A549 (cell line): ENCODE results near the gene SFXN3. TPM values are rescaled to one million over a fixed set of nuclear protein-coding genes. Genes with fewer than 3 reads are reported as not detected.
A peak's percentile ranks its signal among the peaks of the same experiment; 100 is the strongest.

ENCODE experiments used
- ATAC-seq, 2 experiments: fragments of 200-7000 bp in 1 of 2; fragments of >200 bp in 1 of 2; cut with Nextera tagmentation in 1 of 2; cut with Tn5 transposase in 1 of 2; 3 replicates each; pipeline versions ENCODE4 v1.8.0 to v1.9.1; 2018 to 2020; ENCODE audit warnings: mild to moderate bottlenecking in 1 of 2, moderate library complexity in 1 of 2
- CTCF ChIA-PET: fragments of 300-600 bp; sonication (Branson Sonifier 250); formaldehyde crosslinking; extraction: SDS; loops from one replicate; lab custom pipeline; 2021; ENCODE audit warnings: antibody characterized with exemption, inconsistent platforms; lab: Yijun Ruan, JAX
- POLR2A ChIA-PET: fragments of 350-600 bp; formaldehyde crosslinking; extraction: SDS; loops from one replicate; lab custom pipeline; 2021; ENCODE audit warnings: antibody characterized with exemption, inconsistent platforms; lab: Yijun Ruan, JAX
- DNase-seq, 2 experiments: peaks; one replicate each; pipeline versions ENCODE4 v3.0.0 to v3.0.0-alpha.2; 2011 to 2016; ENCODE audit warnings: low read depth in 1 of 2, low spot score in 1 of 2
- FAIRE-seq: peaks from 2 replicates; lab custom pipeline; 2011; peaks lifted over from hg19 to GRCh38; lab: Jason Lieb, UNC
- H3K27ac ChIP-seq, 2 experiments: fragments of >200 bp; sonication (Bioruptor Twin); formaldehyde crosslinking; 3 replicates each; pipeline ENCODE4 v1.5.1; 2016 to 2017
- H3K4me1 ChIP-seq: fragments of >200 bp; sonication (Bioruptor Twin); formaldehyde crosslinking; 3 replicates; pipeline ENCODE4 v1.6.1; 2016
- H3K4me2 ChIP-seq: fragments of >200 bp; sonication (Bioruptor Twin); formaldehyde crosslinking; 3 replicates; pipeline ENCODE4 v1.6.1; 2016
- H3K4me3 ChIP-seq: fragments of >200 bp; sonication (Bioruptor Twin); formaldehyde crosslinking; 3 replicates; pipeline ENCODE4 v1.5.1; 2016
- H3K9me3 ChIP-seq: fragments of >200 bp; sonication (Bioruptor Twin); formaldehyde crosslinking; 3 replicates; pipeline ENCODE4 v1.6.1; 2016
- BCL3 ChIP-seq: fragments of >200 bp; sonication (Bioruptor Twin); formaldehyde crosslinking; IDR thresholded peaks from 3 replicates; pipeline ENCODE4 v1.6.1; 2016
- BHLHE40 ChIP-seq: IDR thresholded peaks from 2 replicates; pipeline ENCODE4 v1.6.1; 2012; ENCODE audit warnings: low read depth, low read length, inconsistent platforms
- CTCF ChIP-seq: fragments of >200 bp; sonication (Bioruptor Twin); formaldehyde crosslinking; IDR thresholded peaks from 3 replicates; pipeline ENCODE4 v1.5.1; 2016
- E2F6 ChIP-seq: IDR thresholded peaks from 2 replicates; pipeline ENCODE4 v1.6.1; 2012; ENCODE audit warnings: low read depth, borderline replicate concordance
- ELK1 ChIP-seq: fragments of 150-350 bp; IDR thresholded peaks from 2 replicates; pipeline ENCODE4 v1.6.1; 2014; ENCODE audit warnings: low read depth, mild to moderate bottlenecking, low read length
- EP300 ChIP-seq, 2 experiments: fragments of >200 bp; sonication (Bioruptor Twin); formaldehyde crosslinking; IDR thresholded peaks; 2 replicates in 1 of 2; 3 replicates in 1 of 2; pipeline ENCODE4 v1.6.1; 2016 to 2017
- ESRRA ChIP-seq: fragments of 150-350 bp; IDR thresholded peaks from 2 replicates; pipeline ENCODE4 v1.6.1; 2014; ENCODE audit warnings: mild to moderate bottlenecking, low read length, borderline replicate concordance
- FOSB ChIP-seq: fragments of 250-450 bp; sonication (Bioruptor Pico); IDR thresholded peaks from 2 replicates; pipeline ENCODE4 v1.5.0; 2020; ENCODE audit warnings: mild to moderate bottlenecking, moderate library complexity
- FOXS1 ChIP-seq: fragments of 250-450 bp; sonication (Bioruptor Pico); IDR thresholded peaks from 2 replicates; pipeline ENCODE4 v1.5.0; 2020; ENCODE audit warnings: mild to moderate bottlenecking, moderate library complexity
- HES2 ChIP-seq: fragments of >200 bp; sonication (Bioruptor Twin); formaldehyde crosslinking; IDR thresholded peaks from 2 replicates; pipeline ENCODE4 v1.6.1; 2016
- HMGXB4 ChIP-seq: fragments of 250-450 bp; sonication (Bioruptor Pico); IDR thresholded peaks from 2 replicates; pipeline ENCODE4 v1.5.0; 2021; ENCODE audit warnings: mild to moderate bottlenecking, moderate library complexity, borderline replicate concordance
- JUN ChIP-seq, 2 experiments: fragments of >200 bp; sonication (Bioruptor Twin); formaldehyde crosslinking; IDR thresholded peaks; 2 replicates in 1 of 2; 3 replicates in 1 of 2; pipeline ENCODE4 v1.6.1; 2016 to 2017
- MAX ChIP-seq: IDR thresholded peaks from 2 replicates; pipeline ENCODE4 v1.6.1; 2012
- NFE2L2 ChIP-seq: fragments of 150-350 bp; conservative IDR thresholded peaks from 2 replicates; pipeline ENCODE4 v1.6.1; 2014; ENCODE audit warnings: low read length
- POLR2A ChIP-seq: IDR thresholded peaks from 2 replicates; pipeline ENCODE4 v1.6.1; 2012; ENCODE audit warnings: mild to moderate bottlenecking, low read length
- RAD21 ChIP-seq, 2 experiments: fragments of >200 bp in 1 of 2; sonication (Bioruptor Twin) in 1 of 2; formaldehyde crosslinking in 1 of 2; IDR thresholded peaks in 1 of 2; conservative IDR thresholded peaks in 1 of 2; 2 replicates in 1 of 2; 3 replicates in 1 of 2; pipeline ENCODE4 v1.6.1; 2012 to 2018; ENCODE audit warnings: inconsistent platforms in 1 of 2
- SMC3 ChIP-seq: fragments of >200 bp; sonication (Bioruptor Twin); formaldehyde crosslinking; IDR thresholded peaks from 3 replicates; pipeline ENCODE4 v1.6.1; 2018; ENCODE audit warnings: inconsistent platforms
- SREBF2 ChIP-seq: fragments of 450-650 bp; IDR thresholded peaks from 2 replicates; pipeline ENCODE4 v1.6.1; 2014; ENCODE audit warnings: mild to moderate bottlenecking, moderate library complexity
- TP53 ChIP-seq: fragments of 250-450 bp; sonication (Bioruptor Pico); IDR thresholded peaks from 2 replicates; pipeline ENCODE4 v1.5.0; 2021; ENCODE audit warnings: mild to moderate bottlenecking, moderate library complexity
- ZFP36 ChIP-seq: fragments of 450-650 bp; IDR thresholded peaks from 2 replicates; pipeline ENCODE4 v1.6.1; 2014; ENCODE audit warnings: borderline replicate concordance; ENCODE audit not compliant: partially characterized antibody
- ZNF302 ChIP-seq: fragments of 250-450 bp; sonication (Bioruptor Pico); IDR thresholded peaks from 2 replicates; pipeline ENCODE4 v1.9.0; 2021; ENCODE audit warnings: inconsistent platforms, mild to moderate bottlenecking, moderate library complexity
- ZSCAN20 ChIP-seq: fragments of 250-450 bp; sonication (Bioruptor Pico); IDR thresholded peaks from 2 replicates; pipeline ENCODE4 v1.8.0; 2022; ENCODE audit warnings: mild to moderate bottlenecking, moderate library complexity
- WGBS: methylation state at CpG from one replicate; pipeline ENCODE4 v1.1.6; 2017; ENCODE audit errors: missing lambda C conversion rate; 5-methylcytosine and 5-hydroxymethylcytosine counted together
- polyA plus RNA-seq, 4 experiments: library from polyadenylated mRNA; depleted of rRNA in 3 of 4; stranded (reverse); fragments of >200 nt; fragmentation: RNase III in 1 of 4; extraction: RNeasy Plus Mini Kit Qiagen cat#74134 plus additional on column Dnase treatment in 1 of 4; gene quantifications; 2 replicates in 3 of 4; 3 replicates in 1 of 4; pipeline ENCODE4 v1.2.3, GENCODE V29; 2011 to 2017
- TF ChIP-seq, protein P1 (sequence below): fragments of 250-450 bp; sonication (Bioruptor Pico); IDR thresholded peaks from 2 replicates; pipeline ENCODE4 v1.5.0; 2020; ENCODE audit warnings: low read depth, mild to moderate bottlenecking, moderate library complexity
- TF ChIP-seq, protein P2 (sequence below): fragments of 450-650 bp; IDR thresholded peaks from 2 replicates; pipeline ENCODE4 v1.6.1; 2014; ENCODE audit warnings: antibody characterized with exemption
- TF ChIP-seq, protein P3 (sequence below): fragments of 200-600 bp; sonication (generic); IDR thresholded peaks from 2 replicates; pipeline ENCODE4 v1.6.1; 2016; ENCODE audit warnings: antibody characterized with exemption, mild to moderate bottlenecking, moderate library complexity

Gene SFXN3
- polyA plus RNA-seq, 2 of the 4 experiments (the other 2 are of a cell fraction), result 26.3 to 33.7 TPM

GRCh38 chr10:101066146-101066895 lies 35.3 kb downstream of the SFXN3 start:
- peak overlapping the region; percentile 57 for H3K4me3 ChIP-seq
- no peaks in the 10 kb centered on the region for H3K9me3 ChIP-seq
- peaks cover 32% of the 10 kb centered on the region for H3K4me1 ChIP-seq
- peak overlapping the region; percentile 87 to 91 for H3K27ac ChIP-seq
- CTCF ChIA-PET, result interaction anchor here (1.0 to 65.1 kb wide), 8 partner anchors 11 to 75 kb away, joined by 3 to 2364 read pairs (median 7); partner anchors contain the start of genes KAZALD1, PDZD7 and SFXN3
- WGBS, result under 1% methylated on average over 22 of the region's 49 CpGs
- H3K4me2 ChIP-seq, result peak overlapping the region; percentile 84
- POLR2A ChIA-PET, result interaction anchor here (1.3 to 2.1 kb wide), 3 partner anchors 16 to 35 kb away, joined by 6 to 17 read pairs (median 6); partner anchors contain the start of genes PDZD7 and SFXN3
- DNase-seq (peak; percentile 88 to 96), ATAC-seq (peak; percentile 77 to 84), FAIRE-seq (no peak)
- TF ChIP-seq EP300 (IDR thresholded peaks at IDR 0.05) (no peak), BCL3 (0 out of 3 replicates have a peak, but pooled peaks have one; percentile 1), HES2 (no peak), SMC3 (peak; percentile 74), FOSB (CRISPR knock-in tag) (no peak), ESRRA (peak; percentile 67; the same call in 1 of the 2 replicates), ZNF302 (CRISPR knock-in tag) (no peak), E2F6 (peak; percentile 39; the same call in 1 of the 2 replicates), ELK1 (no peak), POLR2A (peak; percentile 40), ZFP36 (no peak), MAX (peak; percentile 89), ZSCAN20 (CRISPR knock-in tag) (no peak), RAD21 (conservative IDR thresholded peaks at IDR 0.05 in 1 of 2, IDR thresholded peaks at IDR 0.05 in 1 of 2) (peak; percentile 30 to 53), FOXS1 (CRISPR knock-in tag) (no peak), TP53 (no peak), JUN (IDR thresholded peaks at IDR 0.05) (peak in 1 of 2 experiments; percentile 61; a peak in 2 of 5 replicates), HMGXB4 (CRISPR knock-in tag) (no peak), NFE2L2 (no peak), CTCF (peak; percentile 59), SREBF2 (no peak), BHLHE40 (no peak)
- TF ChIP-seq, protein P1, sequence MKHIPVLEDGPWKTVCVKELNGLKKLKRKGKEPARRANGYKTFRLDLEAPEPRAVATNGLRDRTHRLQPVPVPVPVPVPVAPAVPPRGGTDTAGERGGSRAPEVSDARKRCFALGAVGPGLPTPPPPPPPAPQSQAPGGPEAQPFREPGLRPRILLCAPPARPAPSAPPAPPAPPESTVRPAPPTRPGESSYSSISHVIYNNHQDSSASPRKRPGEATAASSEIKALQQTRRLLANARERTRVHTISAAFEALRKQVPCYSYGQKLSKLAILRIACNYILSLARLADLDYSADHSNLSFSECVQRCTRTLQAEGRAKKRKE, result no peak
- TF ChIP-seq, protein P2, sequence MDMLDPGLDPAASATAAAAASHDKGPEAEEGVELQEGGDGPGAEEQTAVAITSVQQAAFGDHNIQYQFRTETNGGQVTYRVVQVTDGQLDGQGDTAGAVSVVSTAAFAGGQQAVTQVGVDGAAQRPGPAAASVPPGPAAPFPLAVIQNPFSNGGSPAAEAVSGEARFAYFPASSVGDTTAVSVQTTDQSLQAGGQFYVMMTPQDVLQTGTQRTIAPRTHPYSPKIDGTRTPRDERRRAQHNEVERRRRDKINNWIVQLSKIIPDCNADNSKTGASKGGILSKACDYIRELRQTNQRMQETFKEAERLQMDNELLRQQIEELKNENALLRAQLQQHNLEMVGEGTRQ, result no peak
- TF ChIP-seq, protein P3, sequence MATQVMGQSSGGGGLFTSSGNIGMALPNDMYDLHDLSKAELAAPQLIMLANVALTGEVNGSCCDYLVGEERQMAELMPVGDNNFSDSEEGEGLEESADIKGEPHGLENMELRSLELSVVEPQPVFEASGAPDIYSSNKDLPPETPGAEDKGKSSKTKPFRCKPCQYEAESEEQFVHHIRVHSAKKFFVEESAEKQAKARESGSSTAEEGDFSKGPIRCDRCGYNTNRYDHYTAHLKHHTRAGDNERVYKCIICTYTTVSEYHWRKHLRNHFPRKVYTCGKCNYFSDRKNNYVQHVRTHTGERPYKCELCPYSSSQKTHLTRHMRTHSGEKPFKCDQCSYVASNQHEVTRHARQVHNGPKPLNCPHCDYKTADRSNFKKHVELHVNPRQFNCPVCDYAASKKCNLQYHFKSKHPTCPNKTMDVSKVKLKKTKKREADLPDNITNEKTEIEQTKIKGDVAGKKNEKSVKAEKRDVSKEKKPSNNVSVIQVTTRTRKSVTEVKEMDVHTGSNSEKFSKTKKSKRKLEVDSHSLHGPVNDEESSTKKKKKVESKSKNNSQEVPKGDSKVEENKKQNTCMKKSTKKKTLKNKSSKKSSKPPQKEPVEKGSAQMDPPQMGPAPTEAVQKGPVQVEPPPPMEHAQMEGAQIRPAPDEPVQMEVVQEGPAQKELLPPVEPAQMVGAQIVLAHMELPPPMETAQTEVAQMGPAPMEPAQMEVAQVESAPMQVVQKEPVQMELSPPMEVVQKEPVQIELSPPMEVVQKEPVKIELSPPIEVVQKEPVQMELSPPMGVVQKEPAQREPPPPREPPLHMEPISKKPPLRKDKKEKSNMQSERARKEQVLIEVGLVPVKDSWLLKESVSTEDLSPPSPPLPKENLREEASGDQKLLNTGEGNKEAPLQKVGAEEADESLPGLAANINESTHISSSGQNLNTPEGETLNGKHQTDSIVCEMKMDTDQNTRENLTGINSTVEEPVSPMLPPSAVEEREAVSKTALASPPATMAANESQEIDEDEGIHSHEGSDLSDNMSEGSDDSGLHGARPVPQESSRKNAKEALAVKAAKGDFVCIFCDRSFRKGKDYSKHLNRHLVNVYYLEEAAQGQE, result no peak
